ENCODE measurements around the gene FAM170B. TPM values are rescaled to one million over a fixed set of nuclear protein-coding genes. Genes with fewer than 3 reads are reported as not detected.
A peak's percentile ranks its signal among the peaks of the same experiment; 100 is the strongest.

FAM170B gene
- total RNA-seq, 1 donor = not detected

GRCh38 chr10:49108656-49109055, 25.2 kb downstream of the FAM170B start:
- DNase-seq (ENCODE audit: low read depth) = no peak
- TF ChIP-seq CTCF (IDR thresholded peaks at IDR 0.05; ENCODE audit: insufficient read depth, low read length) = no peak
- no peak overlapping the region for H3K4me3 ChIP-seq (ENCODE audit: low read depth, low read length)

- no peak for DNase-seq (ENCODE audit: low read depth)
- TF ChIP-seq CTCF (IDR thresholded peaks at IDR 0.05; ENCODE audit: insufficient read depth, low read length) = no peak
- no peak overlapping the region for H3K4me3 ChIP-seq (ENCODE audit: low read depth, low read length)
Measured at GRCh38 chr10:49107887-49108267, 25.9 kb downstream of the FAM170B start.

DNA sequence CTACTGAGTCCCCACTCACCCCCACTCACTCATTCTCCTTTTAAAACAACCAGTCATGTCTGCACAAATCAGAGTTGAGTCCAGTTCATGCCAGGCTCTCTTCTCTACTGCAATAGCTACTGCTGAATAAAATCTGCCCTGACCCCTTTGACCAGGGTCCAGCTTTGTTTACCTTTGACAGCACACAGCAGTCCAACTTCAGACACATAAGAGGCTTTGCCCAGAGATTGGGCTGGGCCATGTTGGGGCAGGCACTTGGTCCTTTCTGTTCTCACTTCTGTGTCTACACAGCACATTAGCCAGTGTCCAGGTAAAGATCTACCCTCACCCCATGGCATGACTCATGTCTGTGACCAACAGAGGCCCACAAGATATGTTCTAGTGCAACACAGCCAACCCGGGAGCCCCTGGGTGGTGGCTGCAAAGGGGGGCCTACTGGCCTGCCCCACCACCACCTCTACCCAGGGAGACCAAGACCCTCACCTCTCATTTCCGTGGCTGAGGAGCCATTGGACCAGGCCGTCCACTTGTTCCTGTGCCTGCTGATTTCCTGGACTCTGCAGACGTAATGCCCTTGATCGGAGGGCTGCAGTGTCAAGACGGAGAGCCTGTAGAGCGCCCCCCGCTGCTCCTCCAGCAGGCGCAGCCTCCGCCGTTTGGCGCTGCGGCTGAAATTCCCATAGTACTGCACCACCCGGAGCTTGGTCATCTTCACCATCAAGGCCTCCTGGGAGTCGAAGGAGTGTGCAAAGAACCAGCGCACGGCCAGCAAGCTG, 26.5 kb downstream of the FAM170B start:
- H3K4me3 ChIP-seq (ENCODE audit: low read depth, low read length) = no peak overlapping the region
- TF ChIP-seq CTCF (IDR thresholded peaks at IDR 0.05; ENCODE audit: insufficient read depth, low read length) = no peak
- DNase-seq (ENCODE audit: low read depth) = no peak

DNA sequence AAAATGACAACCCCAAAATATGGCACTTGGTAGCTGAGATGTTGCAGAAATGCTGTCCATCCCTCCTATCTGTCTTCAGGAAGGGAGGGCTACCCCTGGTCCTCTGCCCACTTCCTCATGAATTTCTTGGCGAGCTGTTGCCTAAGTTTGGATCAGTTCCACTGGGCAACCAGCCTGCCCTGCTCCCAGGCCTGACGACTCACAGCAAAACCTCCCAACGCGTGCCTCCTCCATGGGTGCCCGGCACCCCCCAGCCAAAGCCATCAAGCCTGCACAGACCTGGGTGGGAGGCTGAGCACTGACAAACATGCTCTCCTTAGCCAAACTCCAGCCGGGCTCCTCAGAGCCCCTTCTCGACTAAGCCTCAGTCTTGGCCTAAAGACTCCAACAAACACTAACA, 27.4 kb downstream of the FAM170B start:
- H3K4me3 ChIP-seq (ENCODE audit: low read depth, low read length) = no peak overlapping the region
- no peak for TF ChIP-seq CTCF (IDR thresholded peaks at IDR 0.05; ENCODE audit: insufficient read depth, low read length)
- DNase-seq (ENCODE audit: low read depth) = peak; percentile 55

- DNase-seq (ENCODE audit: low read depth) = no peak
- no peak for TF ChIP-seq CTCF (IDR thresholded peaks at IDR 0.05; ENCODE audit: insufficient read depth, low read length)
Measured at GRCh38 chr10:49105076-49105475, 28.7 kb downstream of the FAM170B start.

GRCh38 chr10:49104323-49104722, 29.5 kb downstream of the FAM170B start:
- DNase-seq (ENCODE audit: low read depth) = no peak
- no peak overlapping the region for H3K4me3 ChIP-seq (ENCODE audit: low read depth, low read length)
- TF ChIP-seq CTCF (IDR thresholded peaks at IDR 0.05; ENCODE audit: insufficient read depth, low read length) = no peak

More at GRCh38 chr10:49105076-49105475, 28.7 kb downstream of the FAM170B start:
- no peak overlapping the region for H3K4me3 ChIP-seq (ENCODE audit: low read depth, low read length)

DNA sequence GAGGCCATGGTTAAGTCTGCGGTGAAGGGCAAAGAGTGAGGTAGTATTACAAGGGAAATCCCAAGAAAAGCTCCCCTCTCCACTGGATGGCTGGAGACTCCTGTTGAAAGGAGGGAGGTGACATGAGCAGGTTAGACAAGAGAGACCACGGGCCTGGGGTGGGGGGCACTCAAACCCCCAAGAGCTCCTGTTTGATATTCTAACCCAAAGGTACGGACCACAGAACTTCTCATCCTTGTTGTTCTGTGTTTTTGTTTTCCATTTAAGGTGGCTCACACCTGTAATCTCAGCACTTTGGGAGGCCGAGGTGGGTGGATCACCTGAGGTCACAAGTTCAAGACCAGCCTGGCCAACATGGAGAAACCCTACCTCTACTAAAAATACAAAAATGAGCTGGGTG, 30.1 kb downstream of the FAM170B start:
- no peak for TF ChIP-seq CTCF (IDR thresholded peaks at IDR 0.05; ENCODE audit: insufficient read depth, low read length)
- no peak for DNase-seq (ENCODE audit: low read depth)
- H3K4me3 ChIP-seq (ENCODE audit: low read depth, low read length) = no peak overlapping the region

Measured in fibroblast of the aortic adventitia (primary cell).